Small intestine (tissue), 7 donors: Measurements from ENCODE around the gene P3H2. TPM values are rescaled to one million over a fixed set of nuclear protein-coding genes. Genes with fewer than 3 reads are reported as not detected.

Experiments used
- DNase-seq, 2 donors: peaks; one replicate each; pipeline versions ENCODE4 v3.0.0 to v3.0.0-alpha.2; 2013
- FAIRE-seq: peaks from 2 replicates; lab custom pipeline; 2012; peaks lifted over from hg19 to GRCh38; lab: Jason Lieb, UNC
- H3K27ac ChIP-seq, 3 donors: one replicate each; pipeline ENCODE4 v1.5.1; 2013; ENCODE audit warnings: low read length in 2 of 3, mild to moderate bottlenecking in 2 of 3, control low read depth in 1 of 3, inconsistent platforms in 1 of 3, low read depth in 1 of 3, moderate library complexity in 1 of 3
- H3K27me3 ChIP-seq, 3 donors: one replicate each; pipeline ENCODE4 v1.6.1; 2013; ENCODE audit warnings: low read length in 3 of 3, inconsistent platforms in 1 of 3; ENCODE audit not compliant: control insufficient read depth in 3 of 3, insufficient read depth in 3 of 3
- H3K36me3 ChIP-seq, 3 donors: one replicate each; pipeline ENCODE4 v1.6.1; 2013; ENCODE audit warnings: low read length in 3 of 3, inconsistent platforms in 1 of 3, low read depth in 1 of 3, mild to moderate bottlenecking in 1 of 3, moderate library complexity in 1 of 3; ENCODE audit not compliant: control insufficient read depth in 3 of 3, insufficient read depth in 2 of 3
- H3K4me1 ChIP-seq, 3 donors: one replicate each; pipeline ENCODE4 v1.6.1; 2013; ENCODE audit warnings: low read length in 2 of 3, inconsistent platforms in 1 of 3, low read depth in 1 of 3, mild to moderate bottlenecking in 1 of 3, moderate library complexity in 1 of 3; ENCODE audit not compliant: control insufficient read depth in 3 of 3, insufficient read depth in 2 of 3
- H3K4me3 ChIP-seq, 3 donors: one replicate each; pipeline ENCODE4 v1.5.1; 2013; ENCODE audit warnings: low read length in 3 of 3, control low read depth in 1 of 3, inconsistent platforms in 1 of 3, low read depth in 1 of 3, mild to moderate bottlenecking in 1 of 3, moderate library complexity in 1 of 3
- H3K9me3 ChIP-seq, 2 donors: one replicate each; pipeline ENCODE4 v1.6.1; 2013; ENCODE audit warnings: low read depth in 1 of 2, low read length in 1 of 2; ENCODE audit not compliant: control insufficient read depth in 2 of 2, insufficient read depth in 1 of 2
- WGBS, 3 donors: extraction: QIAGEN DNeasy Blood & Tissue Kit; methylation state at CpG; one replicate each; pipeline ENCODE4 v1.1.7; 2013; 5-methylcytosine and 5-hydroxymethylcytosine counted together
- polyA plus RNA-seq, 4 donors: library from polyadenylated mRNA; stranded (reverse) in 3 of 4; unstranded in 1 of 4; fragments of 200-250 nt in 3 of 4; fragments of 120-200 nt in 1 of 4; gene quantifications; one replicate each; pipeline versions ENCODE4 v1.2.1 to v1.2.3, GENCODE V29; 2013
- donor health status: healthy with polysubstance abuse.
- donor health status: control.
- donor health status: control.
- donor health status: Bipolar disorder and iron deficiency.
- donor health status: healthy.

Gene P3H2
- polyA plus RNA-seq, 4 donors, result 0.22 to 2.0 (median 0.96) TPM

DNA sequence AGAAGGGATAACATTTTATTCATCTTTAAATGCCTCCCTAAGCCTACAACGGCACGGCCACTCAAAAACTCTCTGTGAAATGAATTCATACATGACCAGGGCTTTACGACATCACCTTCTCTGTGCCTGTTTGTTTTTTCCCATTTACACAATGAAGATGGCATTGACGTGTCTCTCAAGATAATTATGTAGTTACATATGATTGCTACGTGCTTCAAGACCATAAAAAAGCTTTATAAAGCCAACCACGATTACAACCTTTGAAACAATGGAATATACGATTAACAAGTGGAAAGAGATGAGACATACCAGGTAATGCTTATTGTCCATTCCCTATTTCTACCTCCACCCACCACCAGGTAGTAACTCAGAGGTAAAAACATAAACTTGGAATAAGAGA is 168.4 kb downstream of the P3H2 start:
- no peak overlapping the region for H3K27ac ChIP-seq
- no peak overlapping the region for H3K4me3 ChIP-seq
- no peaks in the 10 kb centered on the region for H3K4me1 ChIP-seq
- WGBS, 3 donors, result 64 to 79% (median 74%) methylated on average over 7 of the region's 7 CpGs
- no peaks in the 10 kb centered on the region for H3K36me3 ChIP-seq
- FAIRE-seq (no peak), DNase-seq (no peak)
- no peaks in the 10 kb centered on the region for H3K9me3 ChIP-seq
- no peaks in the 10 kb centered on the region for H3K27me3 ChIP-seq

DNA sequence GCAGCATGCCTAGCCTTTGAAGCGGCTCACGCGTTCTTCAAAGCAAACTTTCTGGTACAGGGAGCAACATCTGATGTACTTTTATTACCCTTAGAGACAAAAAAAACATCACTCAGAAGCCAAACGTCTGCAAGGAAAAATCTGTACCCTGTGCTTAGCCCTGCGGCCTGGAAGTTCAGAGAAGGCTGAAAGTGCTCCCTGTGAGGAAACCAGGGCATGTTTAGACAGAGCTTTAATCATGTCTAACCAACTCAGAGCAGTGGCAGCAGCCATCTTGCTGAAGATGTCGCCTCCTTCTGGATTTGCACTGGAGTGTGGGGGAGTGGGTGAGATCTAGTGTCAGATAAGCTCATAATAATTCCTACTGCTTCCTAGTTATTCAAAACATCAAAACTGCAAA is 170.4 kb downstream of the P3H2 start:
- Histone ChIP-seq H3K27me3 (no peaks in the 10 kb centered on the region), H3K4me3 (no peak overlapping the region), H3K27ac (no peak overlapping the region), H3K9me3 (no peaks in the 10 kb centered on the region), H3K36me3 (no peaks in the 10 kb centered on the region), H3K4me1 (no peaks in the 10 kb centered on the region)
- FAIRE-seq, result no peak
- 49 to 60% (median 58%) methylated on average over 6 of the region's 6 CpGs for WGBS, 3 donors
- no peak for DNase-seq

DNA sequence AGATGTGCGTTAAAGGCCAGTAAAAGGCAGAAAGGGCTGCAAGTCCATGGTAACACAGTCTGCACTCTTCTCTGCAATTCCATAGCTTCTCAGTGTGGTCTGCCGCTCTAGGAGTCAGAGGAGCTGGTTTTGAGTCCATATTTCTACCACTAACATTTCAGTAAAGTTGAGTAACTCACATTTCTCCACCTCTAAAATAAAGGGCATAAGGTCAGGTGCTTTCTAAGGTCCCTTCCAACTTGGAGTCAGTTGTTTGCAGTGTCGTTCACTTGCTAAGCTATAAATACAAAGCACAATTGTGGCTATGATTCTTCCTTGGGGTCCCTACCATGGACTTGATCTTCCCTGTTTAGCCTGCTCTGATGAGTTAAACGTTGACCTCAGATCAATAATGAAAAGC is 171.1 kb downstream of the P3H2 start:
- WGBS, 3 donors, result 70 to 82% (median 75%) methylated on average over 4 of the region's 4 CpGs
- H3K36me3 ChIP-seq, result no peaks in the 10 kb centered on the region
- H3K4me1 ChIP-seq, result peaks cover 0 to under 1% (median 0%) of the 10 kb centered on the region in 3 donors
- FAIRE-seq, result no peak
- H3K27me3 ChIP-seq, result no peaks in the 10 kb centered on the region
- no peak for DNase-seq
- no peaks in the 10 kb centered on the region for H3K9me3 ChIP-seq
- no peak overlapping the region for H3K4me3 ChIP-seq
- H3K27ac ChIP-seq, result no peak overlapping the region

DNA sequence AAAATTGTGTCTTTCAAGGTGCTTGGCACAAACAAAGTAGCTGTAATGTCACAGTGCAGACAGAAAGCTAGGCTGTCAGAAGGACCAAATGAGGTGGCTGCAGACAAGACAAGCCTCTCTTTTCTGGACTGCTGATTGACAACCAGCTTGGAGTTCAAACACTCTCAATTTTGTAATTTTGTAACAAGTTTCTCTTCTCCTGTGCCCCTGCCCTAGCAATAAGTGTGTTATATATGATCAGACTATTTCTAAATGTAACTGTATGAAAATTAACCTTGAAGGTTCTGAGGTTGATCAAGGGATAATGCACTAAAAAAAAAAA is 172.0 kb downstream of the P3H2 start:
- Histone ChIP-seq H3K4me3 (no peak overlapping the region), H3K4me1 (peaks cover 0 to 4% (median 0%) of the 10 kb centered on the region in 3 donors), H3K36me3 (no peaks in the 10 kb centered on the region), H3K27ac (no peak overlapping the region), H3K9me3 (no peaks in the 10 kb centered on the region), H3K27me3 (no peaks in the 10 kb centered on the region)
- no peak for DNase-seq
- FAIRE-seq, result no peak

DNA sequence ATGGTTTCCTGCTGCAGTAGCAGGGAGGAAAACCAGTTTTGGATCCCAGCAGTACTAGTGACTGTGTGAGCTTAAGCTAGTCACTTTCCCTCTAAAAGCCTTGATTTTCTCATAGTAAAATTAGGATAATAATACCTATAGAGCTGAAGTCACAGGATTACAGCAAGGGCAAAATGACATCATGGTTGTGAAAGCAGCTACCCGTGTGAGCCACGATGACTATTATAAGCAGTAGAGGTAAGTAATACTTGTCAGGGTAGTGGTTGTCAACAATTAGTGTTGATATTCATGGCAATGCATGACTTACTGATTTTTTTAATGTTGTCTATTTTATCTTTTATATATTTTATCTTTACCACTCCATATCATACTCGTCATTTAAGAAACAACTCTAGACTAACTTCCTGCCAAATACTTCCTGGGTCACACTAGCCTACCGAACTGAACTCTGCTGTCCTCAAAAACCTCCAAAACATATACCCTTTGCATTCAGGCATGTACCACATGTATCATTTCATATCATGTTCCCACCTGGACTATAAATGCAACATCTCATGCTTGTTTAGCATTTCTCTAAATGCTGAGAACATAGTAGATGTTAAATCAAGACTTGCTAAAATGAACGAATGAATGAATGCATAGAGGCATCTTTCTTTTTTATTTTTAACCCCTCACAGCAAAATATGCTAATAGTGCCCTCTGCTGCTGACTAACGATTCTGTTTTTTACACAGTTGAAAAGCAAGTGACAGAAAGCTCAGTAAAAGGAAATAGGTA is 172.6 kb downstream of the P3H2 start:
- peaks cover 0 to 4% (median 0%) of the 10 kb centered on the region in 3 donors for H3K4me1 ChIP-seq
- no peaks in the 10 kb centered on the region for H3K27me3 ChIP-seq
- H3K27ac ChIP-seq, result no peak overlapping the region
- no peaks in the 10 kb centered on the region for H3K9me3 ChIP-seq
- H3K36me3 ChIP-seq, result no peaks in the 10 kb centered on the region
- DNase-seq (peak; percentile 25 to 51), FAIRE-seq (no peak)
- 21 to 35% (median 22%) methylated on average over 6 of the region's 6 CpGs for WGBS, 3 donors
- H3K4me3 ChIP-seq, result no peak overlapping the region

DNA sequence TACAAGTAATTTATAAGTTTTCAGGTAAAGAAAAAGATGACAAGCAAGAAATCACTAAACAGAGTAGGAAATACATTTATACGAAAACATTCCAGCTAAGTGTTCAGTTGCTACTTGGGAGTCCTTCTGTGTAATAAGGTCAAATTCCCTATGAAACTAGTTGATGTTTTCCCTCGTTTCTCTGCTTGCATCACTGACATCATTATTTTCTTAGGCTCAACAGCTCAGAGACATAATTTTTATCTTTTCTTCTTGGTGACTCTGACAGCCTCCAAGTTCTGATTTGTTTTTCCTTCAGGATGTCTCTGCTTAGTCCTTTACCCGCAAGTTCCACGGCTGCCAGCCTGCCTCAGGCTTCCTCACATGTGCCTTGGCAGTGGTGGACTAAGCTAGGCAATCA is 173.6 kb downstream of the P3H2 start:
- Histone ChIP-seq H3K27me3 (no peaks in the 10 kb centered on the region), H3K27ac (no peak overlapping the region), H3K36me3 (no peaks in the 10 kb centered on the region), H3K4me1 (peaks cover 0 to 4% (median 0%) of the 10 kb centered on the region in 3 donors), H3K9me3 (no peaks in the 10 kb centered on the region), H3K4me3 (no peak overlapping the region)
- FAIRE-seq, result no peak
- no peak for DNase-seq
- 73 to 81% (median 73%) methylated on average over 4 of the region's 4 CpGs for WGBS, 3 donors

DNA sequence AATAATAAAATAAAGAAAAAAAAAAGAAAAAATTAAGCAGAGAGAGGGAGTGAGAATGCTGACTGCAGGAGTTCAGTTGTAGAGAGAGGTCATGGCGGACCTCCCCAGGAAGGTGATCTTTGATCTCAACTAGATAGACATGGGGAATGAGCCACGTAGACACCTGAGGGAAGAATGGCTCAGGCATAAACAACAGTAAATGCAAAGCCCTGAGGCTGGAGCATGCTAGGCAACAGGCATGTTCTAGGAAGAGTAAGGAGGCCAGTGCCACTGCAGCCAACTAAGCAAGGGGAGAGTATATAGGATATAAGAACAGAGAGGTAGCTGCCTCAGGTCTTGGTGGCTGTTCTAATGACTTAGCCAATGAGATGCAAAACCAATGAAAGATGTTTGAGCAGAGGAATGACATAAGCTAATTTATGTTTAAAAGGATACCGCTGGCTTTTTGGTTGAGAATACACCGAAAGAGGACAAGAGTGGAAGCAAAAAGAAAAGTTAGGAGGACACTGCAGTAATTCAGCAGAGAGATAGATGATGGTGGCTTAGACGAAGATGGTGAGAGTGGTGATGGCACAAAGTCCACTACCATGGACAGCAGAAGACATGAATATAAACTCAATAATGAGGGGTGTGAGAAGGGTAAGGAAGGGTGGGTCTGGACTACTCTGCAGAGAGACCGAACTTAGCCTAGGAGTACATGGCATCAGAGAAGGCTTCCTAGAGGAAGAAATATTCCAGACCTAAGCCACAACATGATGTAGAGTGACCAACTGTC is 174.6 kb downstream of the P3H2 start:
- H3K36me3 ChIP-seq, result no peaks in the 10 kb centered on the region
- H3K4me3 ChIP-seq, result no peak overlapping the region
- no peak overlapping the region for H3K27ac ChIP-seq
- 84 to 90% (median 88%) methylated on average over 6 of the region's 6 CpGs for WGBS, 3 donors
- no peaks in the 10 kb centered on the region for H3K27me3 ChIP-seq
- DNase-seq, result no peak
- peaks cover 0 to 8% (median 0%) of the 10 kb centered on the region in 3 donors for H3K4me1 ChIP-seq
- H3K9me3 ChIP-seq, result no peaks in the 10 kb centered on the region
- no peak for FAIRE-seq

DNA sequence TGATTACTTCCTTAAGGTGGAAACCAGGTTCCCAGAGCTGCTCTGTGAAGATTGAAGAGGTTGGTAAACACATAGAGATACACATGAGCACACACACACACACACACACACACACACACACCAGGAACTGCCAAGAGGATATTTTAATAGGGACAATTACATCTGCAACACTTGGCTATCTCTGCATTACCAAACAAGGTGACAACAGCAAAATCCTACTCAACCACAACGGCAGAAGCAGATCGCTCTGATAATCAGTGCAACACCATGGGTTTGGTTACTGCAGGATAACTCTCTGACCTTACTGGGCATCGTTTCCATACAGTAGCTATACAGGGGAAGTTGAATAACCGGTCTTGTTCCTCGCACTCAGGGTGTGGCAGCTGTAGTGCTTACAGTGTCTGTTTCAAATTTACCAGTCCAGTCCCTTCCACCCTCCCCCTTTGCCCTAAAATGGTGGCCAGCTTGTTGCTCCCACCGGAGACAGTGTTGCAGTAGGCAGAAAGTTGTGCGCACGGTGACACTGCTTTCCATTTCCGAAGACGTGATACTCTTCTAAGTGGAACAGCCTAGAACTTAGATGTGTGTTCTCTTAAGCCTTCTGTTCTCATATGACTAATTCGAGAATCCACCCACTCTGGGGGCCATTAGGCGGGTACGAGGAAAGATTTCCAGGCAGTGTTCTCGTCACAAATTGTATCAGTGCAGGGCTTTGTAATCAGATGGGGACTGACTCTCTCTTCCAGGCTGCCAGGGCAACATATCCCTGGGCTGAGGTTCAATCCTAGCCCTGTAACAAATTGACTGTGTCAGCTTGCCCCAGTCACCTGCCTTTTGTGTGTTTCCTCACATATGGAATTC is 176.2 kb downstream of the P3H2 start:
- DNase-seq, result peak; percentile 64 to 76
- WGBS, 3 donors, result 36 to 71% (median 52%) methylated on average over 14 of the region's 14 CpGs

More for the DNA sequence above, 176.2 kb downstream of the P3H2 start:
- H3K36me3 ChIP-seq, result no peaks in the 10 kb centered on the region
- H3K27me3 ChIP-seq, result no peaks in the 10 kb centered on the region
- no peaks in the 10 kb centered on the region for H3K9me3 ChIP-seq
- FAIRE-seq, result no peak
- H3K27ac ChIP-seq, result peak overlapping the region in 1 of 3 donors; percentile 36
- H3K4me3 ChIP-seq, result no peak overlapping the region
- H3K4me1 ChIP-seq, result peaks cover 0 to 13% (median 0%) of the 10 kb centered on the region in 3 donors
